Neural progenitor cell (in vitro differentiated cells): ENCODE results near the gene PAEP. TPM values are rescaled to one million over a fixed set of nuclear protein-coding genes. Genes with fewer than 3 reads are reported as not detected.
A peak's percentile ranks its signal among the peaks of the same experiment; 100 is the strongest.

ENCODE experiments used
- DNase-seq: peaks from one replicate; pipeline ENCODE4 v3.0.0-alpha.2; 2016; ENCODE audit warnings: low spot score
- H2AFZ ChIP-seq: fragments of 200-600 bp; sonication (generic); replicated peaks from 2 replicates; pipeline ENCODE4 v1.6.1; 2016; ENCODE audit warnings: antibody characterized with exemption
- H3F3A ChIP-seq: fragments of 200-600 bp; sonication (generic); 2 replicates; pipeline ENCODE4 v1.6.1; 2016; ENCODE audit warnings: antibody characterized with exemption, low read depth
- H3K27ac ChIP-seq: fragments of 200-600 bp; sonication (generic); 2 replicates; pipeline ENCODE4 v1.5.1; 2016; ENCODE audit warnings: mild to moderate bottlenecking
- H3K27me3 ChIP-seq: fragments of 200-600 bp; sonication (generic); 2 replicates; pipeline ENCODE4 v1.6.1; 2016; ENCODE audit warnings: mild to moderate bottlenecking, moderate library complexity
- H3K36me3 ChIP-seq: fragments of 200-600 bp; sonication (generic); 2 replicates; pipeline ENCODE4 v1.5.1; 2016
- H3K4me1 ChIP-seq: fragments of 200-600 bp; sonication (generic); 2 replicates; pipeline ENCODE4 v1.6.1; 2016; ENCODE audit warnings: mixed run types
- H3K4me2 ChIP-seq: fragments of 200-600 bp; sonication (generic); 2 replicates; pipeline ENCODE4 v1.6.1; 2016
- H3K4me3 ChIP-seq: fragments of 200-600 bp; sonication (generic); 2 replicates; pipeline ENCODE4 v1.5.1; 2016
- H3K79me2 ChIP-seq: fragments of 200-600 bp; sonication (generic); 2 replicates; pipeline ENCODE4 v1.6.1; 2016; ENCODE audit warnings: low read depth
- H3K9ac ChIP-seq: fragments of 200-600 bp; sonication (generic); 2 replicates; pipeline ENCODE4 v1.6.1; 2016
- H3K9me3 ChIP-seq: fragments of 200-600 bp; sonication (generic); 2 replicates; pipeline ENCODE4 v1.5.1; 2016; ENCODE audit warnings: low read depth
- H4K20me1 ChIP-seq: fragments of 200-600 bp; sonication (generic); 2 replicates; pipeline ENCODE4 v1.6.1; 2016; ENCODE audit warnings: low read depth
- H3K27ac Mint-ChIP-seq: 3 replicates; pipeline ENCODE4 v1.8.0; 2021; ENCODE audit warnings: mixed read lengths
- H3K27me3 Mint-ChIP-seq: 2 replicates; pipeline ENCODE4 v1.8.0; 2022; ENCODE audit warnings: low read depth, mild to moderate bottlenecking, inconsistent platforms, moderate library complexity, mixed read lengths; ENCODE audit not compliant: insufficient read depth
- H3K36me3 Mint-ChIP-seq: 3 replicates; pipeline ENCODE4 v1.8.0; 2021; ENCODE audit warnings: mixed read lengths
- H3K4me1 Mint-ChIP-seq: 3 replicates; pipeline ENCODE4 v1.8.0; 2021; ENCODE audit warnings: mixed read lengths
- H3K4me3 Mint-ChIP-seq: 3 replicates; pipeline ENCODE4 v1.8.0; 2021; ENCODE audit warnings: mild to moderate bottlenecking, moderate library complexity, mixed read lengths
- H3K9me3 Mint-ChIP-seq: 3 replicates; pipeline ENCODE4 v1.8.0; 2020; ENCODE audit warnings: mixed read lengths
- EZH2 ChIP-seq: fragments of 200-600 bp; sonication (generic); IDR thresholded peaks from 2 replicates; pipeline ENCODE4 v1.6.1; 2017; ENCODE audit warnings: antibody characterized with exemption, mild to moderate bottlenecking, moderate library complexity
- EZH2phosphoT487 ChIP-seq: fragments of 200-600 bp; sonication (generic); IDR thresholded peaks from 2 replicates; pipeline ENCODE4 v1.6.1; 2017; ENCODE audit warnings: antibody characterized with exemption
- total RNA-seq: library from RNA; depleted of rRNA; stranded (reverse); fragments of >200 nt; gene quantifications from 2 replicates; pipeline ENCODE4 v1.2.3, GENCODE V29; 2015; ENCODE audit warnings: low replicate concordance
- TF ChIP-seq, protein P1 (sequence below): fragments of 200-600 bp; sonication (generic); IDR thresholded peaks from 2 replicates; pipeline ENCODE4 v1.5.1; 2017; ENCODE audit warnings: antibody characterized with exemption, mild to moderate bottlenecking

PAEP gene
- total RNA-seq, 1 donor from 2014 or later, result not detected

DNA sequence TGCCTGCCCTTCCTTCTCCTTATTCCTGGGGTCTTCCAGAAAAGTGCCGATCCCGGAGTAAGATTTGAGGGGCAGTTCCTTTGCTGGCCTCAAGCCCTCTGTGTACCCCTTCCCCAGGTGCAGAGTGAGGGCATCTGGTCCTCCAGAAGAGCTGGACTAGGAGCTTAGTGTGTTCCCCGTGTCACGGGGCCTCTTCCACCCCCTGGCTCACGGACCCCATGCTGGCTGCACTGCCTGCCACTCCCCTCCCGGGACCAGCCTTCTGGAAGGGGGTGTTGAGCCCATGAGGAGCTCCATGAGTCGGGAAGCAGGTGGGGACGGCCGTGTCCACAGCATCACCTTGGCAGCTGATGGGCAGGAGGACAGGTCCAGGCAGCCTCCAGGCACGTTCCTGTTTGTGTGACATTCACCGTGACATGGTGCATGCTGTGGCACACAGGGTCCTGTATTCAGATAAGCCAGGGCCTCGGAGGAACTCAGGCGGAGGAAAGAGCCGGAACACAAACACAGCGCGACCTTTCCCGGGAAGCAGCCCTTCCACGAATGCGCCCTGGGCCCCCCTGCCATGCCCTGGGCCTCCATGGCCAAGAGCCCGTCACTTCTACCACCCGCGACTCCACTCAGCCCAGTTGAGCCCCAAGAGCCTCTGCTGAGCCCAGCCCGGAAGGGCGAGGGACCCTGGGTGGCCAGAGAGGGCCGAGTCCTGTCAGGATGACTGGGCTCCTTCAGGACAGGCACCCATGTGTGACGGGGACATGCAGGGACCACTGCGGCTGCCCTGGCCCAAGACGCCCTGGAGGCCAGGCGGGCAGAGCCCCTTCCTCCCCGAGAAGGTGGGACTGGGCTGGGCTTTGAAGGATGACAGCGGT, 46.2 kb upstream of the PAEP start:
- DNase-seq, result no peak
- Mint-ChIP-seq H3K4me1 (peaks cover 8% of the 10 kb centered on the region), H3K27ac (no peak overlapping the region), H3K36me3 (no peaks in the 10 kb centered on the region), H3K27me3 (peaks cover 6% of the 10 kb centered on the region), H3K9me3 (no peaks in the 10 kb centered on the region), H3K4me3 (no peak overlapping the region)
- H2AFZ ChIP-seq, result no peak overlapping the region
- no peak overlapping the region for H3K9ac ChIP-seq
- no peaks in the 10 kb centered on the region for H3K9me3 ChIP-seq
- H3K4me3 ChIP-seq, result no peak overlapping the region
- no peaks in the 10 kb centered on the region for H3K36me3 ChIP-seq
- TF ChIP-seq, protein P1, sequence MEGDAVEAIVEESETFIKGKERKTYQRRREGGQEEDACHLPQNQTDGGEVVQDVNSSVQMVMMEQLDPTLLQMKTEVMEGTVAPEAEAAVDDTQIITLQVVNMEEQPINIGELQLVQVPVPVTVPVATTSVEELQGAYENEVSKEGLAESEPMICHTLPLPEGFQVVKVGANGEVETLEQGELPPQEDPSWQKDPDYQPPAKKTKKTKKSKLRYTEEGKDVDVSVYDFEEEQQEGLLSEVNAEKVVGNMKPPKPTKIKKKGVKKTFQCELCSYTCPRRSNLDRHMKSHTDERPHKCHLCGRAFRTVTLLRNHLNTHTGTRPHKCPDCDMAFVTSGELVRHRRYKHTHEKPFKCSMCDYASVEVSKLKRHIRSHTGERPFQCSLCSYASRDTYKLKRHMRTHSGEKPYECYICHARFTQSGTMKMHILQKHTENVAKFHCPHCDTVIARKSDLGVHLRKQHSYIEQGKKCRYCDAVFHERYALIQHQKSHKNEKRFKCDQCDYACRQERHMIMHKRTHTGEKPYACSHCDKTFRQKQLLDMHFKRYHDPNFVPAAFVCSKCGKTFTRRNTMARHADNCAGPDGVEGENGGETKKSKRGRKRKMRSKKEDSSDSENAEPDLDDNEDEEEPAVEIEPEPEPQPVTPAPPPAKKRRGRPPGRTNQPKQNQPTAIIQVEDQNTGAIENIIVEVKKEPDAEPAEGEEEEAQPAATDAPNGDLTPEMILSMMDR, result no peak
- TF ChIP-seq EZH2phosphoT487 (no peak), EZH2 (no peak)
- no peaks in the 10 kb centered on the region for H3K27me3 ChIP-seq
- peaks cover 4% of the 10 kb centered on the region for H3K4me1 ChIP-seq
- no peaks in the 10 kb centered on the region for H3F3A ChIP-seq
- no peak overlapping the region for H3K27ac ChIP-seq
- no peaks in the 10 kb centered on the region for H3K79me2 ChIP-seq
- no peak overlapping the region for H3K4me2 ChIP-seq
- no peaks in the 10 kb centered on the region for H4K20me1 ChIP-seq

GRCh38 chr9:135516132-135516860, 45.3 kb upstream of the PAEP start:
- Mint-ChIP-seq H3K36me3 (no peaks in the 10 kb centered on the region), H3K9me3 (no peaks in the 10 kb centered on the region), H3K27me3 (peaks cover 6% of the 10 kb centered on the region), H3K4me3 (no peak overlapping the region), H3K4me1 (peaks cover 8% of the 10 kb centered on the region), H3K27ac (peak overlapping the region; percentile 77)
- H3K9me3 ChIP-seq, result no peaks in the 10 kb centered on the region
- no peaks in the 10 kb centered on the region for H3K79me2 ChIP-seq
- no peak overlapping the region for H3K4me2 ChIP-seq
- TF ChIP-seq EZH2 (no peak), EZH2phosphoT487 (no peak)
- no peaks in the 10 kb centered on the region for H4K20me1 ChIP-seq
- no peak overlapping the region for H3K27ac ChIP-seq
- no peak overlapping the region for H3K4me3 ChIP-seq
- no peaks in the 10 kb centered on the region for H3K27me3 ChIP-seq
- peaks cover 4% of the 10 kb centered on the region for H3K4me1 ChIP-seq
- H3F3A ChIP-seq, result no peaks in the 10 kb centered on the region
- H3K9ac ChIP-seq, result no peak overlapping the region
- H3K36me3 ChIP-seq, result no peaks in the 10 kb centered on the region
- DNase-seq, result no peak
- no peak overlapping the region for H2AFZ ChIP-seq

- H3K9me3 Mint-ChIP-seq, result no peaks in the 10 kb centered on the region
- no peak overlapping the region for H3K27ac ChIP-seq
- H4K20me1 ChIP-seq, result no peaks in the 10 kb centered on the region
- H3K9me3 ChIP-seq, result no peaks in the 10 kb centered on the region
- peaks cover 6% of the 10 kb centered on the region for H3K4me1 Mint-ChIP-seq
- no peak overlapping the region for H3K4me3 Mint-ChIP-seq
- no peaks in the 10 kb centered on the region for H3K36me3 Mint-ChIP-seq
- no peaks in the 10 kb centered on the region for H3K27me3 ChIP-seq
- no peaks in the 10 kb centered on the region for H3K36me3 ChIP-seq
- TF ChIP-seq EZH2, result no peak
- TF ChIP-seq EZH2phosphoT487, result no peak
- TF ChIP-seq, protein P1, result no peak
- H3K4me3 ChIP-seq, result no peak overlapping the region
- no peak overlapping the region for H3K9ac ChIP-seq
- peaks cover 4% of the 10 kb centered on the region for H3K4me1 ChIP-seq
- no peak overlapping the region for H2AFZ ChIP-seq
- DNase-seq, result no peak
- H3K79me2 ChIP-seq, result no peaks in the 10 kb centered on the region
- H3K27me3 Mint-ChIP-seq, result peaks cover 3% of the 10 kb centered on the region
- no peaks in the 10 kb centered on the region for H3F3A ChIP-seq
- no peak overlapping the region for H3K4me2 ChIP-seq
- H3K27ac Mint-ChIP-seq, result no peak overlapping the region
Observed at GRCh38 chr9:135517407-135517822, 44.1 kb upstream of the PAEP start.
